ENCODE data around the gene KNCN. TPM values are rescaled to one million over a fixed set of nuclear protein-coding genes. Genes with fewer than 3 reads are reported as not detected.

KNCN gene
- total RNA-seq, 1 donor from 2014 or later, result not detected

GRCh38 chr1:46549697-46550681 is 1.5 kb downstream of the KNCN start:
- Mint-ChIP-seq H3K27ac (ENCODE audit: unreplicated experiment) (peak overlapping the region; percentile 88), H3K27me3 (ENCODE audit: low read depth, unreplicated experiment) (peaks cover 70% of the 10 kb centered on the region), H3K4me1 (ENCODE audit: low read depth, unreplicated experiment) (peaks cover 2% of the 10 kb centered on the region), H3K4me3 (ENCODE audit: unreplicated experiment) (no peak overlapping the region), H3K9me3 (ENCODE audit: unreplicated experiment) (no peaks in the 10 kb centered on the region), H3K36me3 (ENCODE audit: low read depth, unreplicated experiment) (peaks cover 3% of the 10 kb centered on the region)
- H3K36me3 ChIP-seq (ENCODE audit: insufficient read depth, low read length), result no peaks in the 10 kb centered on the region
- no peak overlapping the region for H3K9ac ChIP-seq (ENCODE audit: low read length)
- no peak for FAIRE-seq
- H3K27me3 ChIP-seq (ENCODE audit: insufficient read depth, low read length), result peaks cover 29% of the 10 kb centered on the region
- no peak overlapping the region for H2AFZ ChIP-seq (ENCODE audit: low read depth, low read length)
- H4K20me1 ChIP-seq (ENCODE audit: insufficient read depth, low read length), result no peaks in the 10 kb centered on the region
- H3K4me1 ChIP-seq (ENCODE audit: insufficient read depth, low read length), result no peaks in the 10 kb centered on the region
- H3K27ac ChIP-seq (ENCODE audit: low read depth, low read length), result no peak overlapping the region
- H3K79me2 ChIP-seq (ENCODE audit: insufficient read depth, low read length), result no peaks in the 10 kb centered on the region
- no peak overlapping the region for H3K4me2 ChIP-seq (ENCODE audit: low read length)
- H3K4me3 ChIP-seq (ENCODE audit: insufficient read depth, low read depth, low read length), result no peak overlapping the region
- no peaks in the 10 kb centered on the region for H3K9me3 ChIP-seq (ENCODE audit: insufficient read depth, low read depth, low read length)
- peak; percentile 13 for DNase-seq (ENCODE audit: low read depth)
- TF ChIP-seq CTCF (IDR thresholded peaks at IDR 0.05; ENCODE audit: insufficient read depth, low read depth, low read length), result no peak
- no peak for TF ChIP-seq EZH2 (IDR thresholded peaks at IDR 0.05; ENCODE audit: insufficient read depth, low read length)

GRCh38 chr1:46547481-46548383 is 3.7 kb downstream of the KNCN start:
- peak; percentile 47 for TF ChIP-seq CTCF (IDR thresholded peaks at IDR 0.05; ENCODE audit: insufficient read depth, low read depth, low read length)
- TF ChIP-seq EZH2 (IDR thresholded peaks at IDR 0.05; ENCODE audit: insufficient read depth, low read length), result no peak
- H3K4me2 ChIP-seq (ENCODE audit: low read length), result no peak overlapping the region
- peaks cover 75% of the 10 kb centered on the region for H3K27me3 Mint-ChIP-seq (ENCODE audit: low read depth, unreplicated experiment)
- H3K4me3 Mint-ChIP-seq (ENCODE audit: unreplicated experiment), result no peak overlapping the region
- no peak overlapping the region for H3K4me3 ChIP-seq (ENCODE audit: insufficient read depth, low read depth, low read length)
- DNase-seq (ENCODE audit: low read depth) (peak; percentile 23), FAIRE-seq (peak; percentile 64)
- no peaks in the 10 kb centered on the region for H4K20me1 ChIP-seq (ENCODE audit: insufficient read depth, low read length)
- no peak overlapping the region for H3K9ac ChIP-seq (ENCODE audit: low read length)
- no peaks in the 10 kb centered on the region for H3K9me3 ChIP-seq (ENCODE audit: insufficient read depth, low read depth, low read length)
- no peak overlapping the region for H2AFZ ChIP-seq (ENCODE audit: low read depth, low read length)
- no peak overlapping the region for H3K27ac ChIP-seq (ENCODE audit: low read depth, low read length)
- H3K4me1 Mint-ChIP-seq (ENCODE audit: low read depth, unreplicated experiment), result peaks cover 4% of the 10 kb centered on the region
- H3K9me3 Mint-ChIP-seq (ENCODE audit: unreplicated experiment), result no peaks in the 10 kb centered on the region
- no peaks in the 10 kb centered on the region for H3K36me3 ChIP-seq (ENCODE audit: insufficient read depth, low read length)
- peaks cover 3% of the 10 kb centered on the region for H3K36me3 Mint-ChIP-seq (ENCODE audit: low read depth, unreplicated experiment)
- H3K27me3 ChIP-seq (ENCODE audit: insufficient read depth, low read length), result peaks cover 50% of the 10 kb centered on the region
- H3K27ac Mint-ChIP-seq (ENCODE audit: unreplicated experiment), result no peak overlapping the region
- no peaks in the 10 kb centered on the region for H3K79me2 ChIP-seq (ENCODE audit: insufficient read depth, low read length)
- H3K4me1 ChIP-seq (ENCODE audit: insufficient read depth, low read length), result no peaks in the 10 kb centered on the region

All from astrocyte (in vitro differentiated cells and primary cell).